Measurements from ENCODE around the gene LTBP4.

LTBP4 gene

GRCh38 chr19:40614622-40615411 is 13.6 kb downstream of the LTBP4 start (continued):
- no peak for TF ChIP-seq CTCF (tag by site-specific recombination; IDR thresholded peaks at IDR 0.05)
- TF ChIP-seq ZNF239 (tag by site-specific recombination; IDR thresholded peaks at IDR 0.05), result no peak
- TF ChIP-seq IKZF3 (tag by site-specific recombination; IDR thresholded peaks at IDR 0.05), result peak; percentile 69
- peak; percentile 38 for TF ChIP-seq SP7 (tag by site-specific recombination; IDR thresholded peaks at IDR 0.05)
- TF ChIP-seq ZNF791 (tag by site-specific recombination; IDR thresholded peaks at IDR 0.05), result no peak
- TF ChIP-seq ZNF610 (tag by site-specific recombination; IDR thresholded peaks at IDR 0.05; ENCODE audit: borderline replicate concordance), result 0 out of 2 replicates have a peak, but pooled peaks have one; percentile 39
- TF ChIP-seq ZNF148 (tag by site-specific recombination; IDR thresholded peaks at IDR 0.05; ENCODE audit: borderline replicate concordance), result no peak
- TF ChIP-seq WT1 (tag by site-specific recombination; IDR thresholded peaks at IDR 0.05), result peak; percentile 28
- no peak for TF ChIP-seq ZNF16 (tag by site-specific recombination; IDR thresholded peaks at IDR 0.05; ENCODE audit: low read depth)
- TF ChIP-seq, protein P1, sequence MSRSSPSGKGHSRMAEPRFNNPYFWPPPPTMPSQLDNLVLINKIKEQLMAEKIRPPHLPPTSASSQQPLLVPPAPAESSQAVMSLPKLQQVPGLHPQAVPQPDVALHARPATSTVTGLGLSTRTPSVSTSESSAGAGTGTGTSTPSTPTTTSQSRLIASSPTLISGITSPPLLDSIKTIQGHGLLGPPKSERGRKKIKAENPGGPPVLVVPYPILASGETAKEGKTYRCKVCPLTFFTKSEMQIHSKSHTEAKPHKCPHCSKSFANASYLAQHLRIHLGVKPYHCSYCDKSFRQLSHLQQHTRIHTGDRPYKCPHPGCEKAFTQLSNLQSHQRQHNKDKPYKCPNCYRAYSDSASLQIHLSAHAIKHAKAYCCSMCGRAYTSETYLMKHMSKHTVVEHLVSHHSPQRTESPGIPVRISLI (tag by site-specific recombination; IDR thresholded peaks at IDR 0.05), result no peak
- no peak for TF ChIP-seq ZNF701 (tag by site-specific recombination; IDR thresholded peaks at IDR 0.05)
- TF ChIP-seq ZNF324 (tag by site-specific recombination; IDR thresholded peaks at IDR 0.05), result no peak
- no peak for TF ChIP-seq ZNF654 (tag by site-specific recombination; IDR thresholded peaks at IDR 0.05; ENCODE audit: low read depth)
- TF ChIP-seq, protein P2, sequence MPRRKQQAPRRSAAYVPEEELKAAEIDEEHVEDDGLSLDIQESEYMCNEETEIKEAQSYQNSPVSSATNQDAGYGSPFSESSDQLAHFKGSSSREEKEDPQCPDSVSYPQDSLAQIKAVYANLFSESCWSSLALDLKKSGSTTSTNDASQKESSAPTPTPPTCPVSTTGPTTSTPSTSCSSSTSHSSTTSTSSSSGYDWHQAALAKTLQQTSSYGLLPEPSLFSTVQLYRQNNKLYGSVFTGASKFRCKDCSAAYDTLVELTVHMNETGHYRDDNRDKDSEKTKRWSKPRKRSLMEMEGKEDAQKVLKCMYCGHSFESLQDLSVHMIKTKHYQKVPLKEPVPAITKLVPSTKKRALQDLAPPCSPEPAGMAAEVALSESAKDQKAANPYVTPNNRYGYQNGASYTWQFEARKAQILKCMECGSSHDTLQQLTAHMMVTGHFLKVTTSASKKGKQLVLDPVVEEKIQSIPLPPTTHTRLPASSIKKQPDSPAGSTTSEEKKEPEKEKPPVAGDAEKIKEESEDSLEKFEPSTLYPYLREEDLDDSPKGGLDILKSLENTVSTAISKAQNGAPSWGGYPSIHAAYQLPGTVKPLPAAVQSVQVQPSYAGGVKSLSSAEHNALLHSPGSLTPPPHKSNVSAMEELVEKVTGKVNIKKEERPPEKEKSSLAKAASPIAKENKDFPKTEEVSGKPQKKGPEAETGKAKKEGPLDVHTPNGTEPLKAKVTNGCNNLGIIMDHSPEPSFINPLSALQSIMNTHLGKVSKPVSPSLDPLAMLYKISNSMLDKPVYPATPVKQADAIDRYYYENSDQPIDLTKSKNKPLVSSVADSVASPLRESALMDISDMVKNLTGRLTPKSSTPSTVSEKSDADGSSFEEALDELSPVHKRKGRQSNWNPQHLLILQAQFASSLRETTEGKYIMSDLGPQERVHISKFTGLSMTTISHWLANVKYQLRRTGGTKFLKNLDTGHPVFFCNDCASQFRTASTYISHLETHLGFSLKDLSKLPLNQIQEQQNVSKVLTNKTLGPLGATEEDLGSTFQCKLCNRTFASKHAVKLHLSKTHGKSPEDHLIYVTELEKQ (tag by site-specific recombination; IDR thresholded peaks at IDR 0.05; ENCODE audit: borderline replicate concordance), result no peak; the same call in 1 of the 2 replicates
- TF ChIP-seq KLF7 (tag by site-specific recombination; IDR thresholded peaks at IDR 0.05; ENCODE audit: borderline replicate concordance), result peak; percentile 49; the same call in 1 of the 2 replicates
- no peak for TF ChIP-seq REST (tag by site-specific recombination; IDR thresholded peaks at IDR 0.05)
